ENCODE results near the gene IL1RAPL1. TPM values are rescaled to one million over a fixed set of nuclear protein-coding genes. Genes with fewer than 3 reads are reported as not detected.

IL1RAPL1 gene
- total and polyA plus RNA-seq, 8 donors: 0.06 to 3.3 (median 0.31) TPM; not detected in 3

DNA sequence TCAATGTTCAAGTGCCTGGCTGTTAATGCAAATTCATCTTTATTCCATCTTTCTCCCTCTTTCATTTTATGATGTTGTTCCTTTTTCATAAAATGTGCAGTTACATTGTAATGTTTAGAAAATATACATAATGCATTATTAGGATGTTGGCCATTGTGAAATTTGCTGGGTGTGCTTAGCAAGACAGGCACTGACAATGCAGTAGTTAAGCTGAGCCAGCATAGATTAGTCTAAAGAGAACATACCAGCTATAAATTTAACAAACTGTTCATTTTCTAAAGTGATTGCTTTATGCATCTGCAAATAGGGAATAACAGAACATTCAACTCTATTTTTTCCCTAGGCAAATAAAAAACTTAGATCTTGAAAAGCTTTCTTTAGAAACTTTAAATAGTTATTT lies 436.0 kb downstream of the IL1RAPL1 start:
- H3K27ac ChIP-seq: no peak overlapping the region
- no peak for TF ChIP-seq POLR2AphosphoS5 (IDR thresholded peaks at IDR 0.05)
- no peak for TF ChIP-seq EP300 (IDR thresholded peaks at IDR 0.05)
- TF ChIP-seq, protein P1, sequence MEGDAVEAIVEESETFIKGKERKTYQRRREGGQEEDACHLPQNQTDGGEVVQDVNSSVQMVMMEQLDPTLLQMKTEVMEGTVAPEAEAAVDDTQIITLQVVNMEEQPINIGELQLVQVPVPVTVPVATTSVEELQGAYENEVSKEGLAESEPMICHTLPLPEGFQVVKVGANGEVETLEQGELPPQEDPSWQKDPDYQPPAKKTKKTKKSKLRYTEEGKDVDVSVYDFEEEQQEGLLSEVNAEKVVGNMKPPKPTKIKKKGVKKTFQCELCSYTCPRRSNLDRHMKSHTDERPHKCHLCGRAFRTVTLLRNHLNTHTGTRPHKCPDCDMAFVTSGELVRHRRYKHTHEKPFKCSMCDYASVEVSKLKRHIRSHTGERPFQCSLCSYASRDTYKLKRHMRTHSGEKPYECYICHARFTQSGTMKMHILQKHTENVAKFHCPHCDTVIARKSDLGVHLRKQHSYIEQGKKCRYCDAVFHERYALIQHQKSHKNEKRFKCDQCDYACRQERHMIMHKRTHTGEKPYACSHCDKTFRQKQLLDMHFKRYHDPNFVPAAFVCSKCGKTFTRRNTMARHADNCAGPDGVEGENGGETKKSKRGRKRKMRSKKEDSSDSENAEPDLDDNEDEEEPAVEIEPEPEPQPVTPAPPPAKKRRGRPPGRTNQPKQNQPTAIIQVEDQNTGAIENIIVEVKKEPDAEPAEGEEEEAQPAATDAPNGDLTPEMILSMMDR (IDR thresholded peaks at IDR 0.05): no peak
- TF ChIP-seq POLR2A (IDR thresholded peaks at IDR 0.05): no peak
- no peak for DNase-seq
- no peaks in the 10 kb centered on the region for H3K4me1 ChIP-seq
- intact Hi-C loops (cut with DNase I; ENCODE audit: low total_unique reads): no loop called here
- no peaks in the 10 kb centered on the region for H3K9me3 ChIP-seq
- H3K4me3 ChIP-seq: no peak overlapping the region
- no peaks in the 10 kb centered on the region for H3K36me3 ChIP-seq
- H3K27me3 ChIP-seq: no peaks in the 10 kb centered on the region

DNA sequence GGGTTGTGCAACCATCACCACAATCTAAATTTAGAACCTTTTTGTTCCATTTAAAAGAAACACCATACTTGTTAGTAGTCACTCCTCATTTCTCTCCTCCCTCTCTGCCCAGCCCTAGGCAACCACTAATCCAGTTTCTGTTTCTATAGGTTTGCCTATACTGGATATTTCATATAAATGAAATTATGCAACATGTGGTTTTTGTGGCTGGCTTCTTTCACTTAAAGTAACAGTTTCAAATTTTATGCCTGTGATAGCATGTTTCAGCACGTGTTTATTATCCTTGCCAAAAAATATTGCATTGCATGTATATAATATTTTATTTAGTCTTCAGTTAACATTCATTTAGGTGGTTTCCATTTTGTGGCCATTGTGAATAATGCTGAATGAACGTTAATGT lies 437.6 kb downstream of the IL1RAPL1 start:
- whole genome bisulfite sequencing, 5 donors: 42 to 57% (median 49%) methylated on average over 2 of the region's 2 CpGs
- no peak for TF ChIP-seq EP300 (IDR thresholded peaks at IDR 0.05)
- TF ChIP-seq POLR2A (IDR thresholded peaks at IDR 0.05): no peak
- TF ChIP-seq POLR2AphosphoS5 (IDR thresholded peaks at IDR 0.05): no peak
- TF ChIP-seq, protein P1 (IDR thresholded peaks at IDR 0.05): no peak

DNA sequence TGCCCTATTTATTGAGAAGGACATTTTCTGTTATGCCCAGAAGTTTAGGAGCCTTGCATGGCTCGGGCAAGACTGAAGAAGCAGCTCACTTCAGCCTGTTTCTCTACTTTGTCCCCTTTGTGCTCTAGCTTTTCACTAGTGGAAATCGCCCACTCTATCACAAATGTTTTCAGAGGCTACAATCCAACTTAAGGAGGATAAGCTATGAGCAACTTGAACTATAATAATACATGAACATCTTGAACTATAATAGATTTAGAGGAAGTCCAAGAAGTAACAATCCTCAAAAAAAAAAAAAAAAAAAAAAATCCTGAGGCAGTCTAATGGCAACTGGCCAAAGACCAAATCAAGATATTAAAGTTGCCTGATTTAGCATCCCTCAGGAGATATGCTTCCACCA lies 452.3 kb downstream of the IL1RAPL1 start:
- Histone ChIP-seq H3K9me3 (no peaks in the 10 kb centered on the region), H3K4me1 (no peaks in the 10 kb centered on the region), H3K27ac (no peak overlapping the region), H3K4me3 (no peak overlapping the region), H3K27me3 (no peaks in the 10 kb centered on the region), H3K36me3 (no peaks in the 10 kb centered on the region)
- intact Hi-C loops (cut with DNase I; ENCODE audit: low total_unique reads): no loop called here
- TF ChIP-seq POLR2AphosphoS5 (IDR thresholded peaks at IDR 0.05): no peak
- no peak for TF ChIP-seq POLR2A (IDR thresholded peaks at IDR 0.05)
- TF ChIP-seq EP300 (IDR thresholded peaks at IDR 0.05): no peak
- TF ChIP-seq, protein P1 (IDR thresholded peaks at IDR 0.05): no peak
- DNase-seq: no peak
- 39 to 81% (median 58%) methylated on average over 2 of the region's 2 CpGs for WGBS, 5 donors

More for the DNA sequence above, 437.6 kb downstream of the IL1RAPL1 start:
- no peak overlapping the region for H3K27ac ChIP-seq
- DNase-seq: no peak
- H3K4me1 ChIP-seq: no peaks in the 10 kb centered on the region
- no peaks in the 10 kb centered on the region for H3K27me3 ChIP-seq
- intact Hi-C loops (cut with DNase I; ENCODE audit: low total_unique reads): no loop called here
- H3K4me3 ChIP-seq: no peak overlapping the region
- H3K36me3 ChIP-seq: no peaks in the 10 kb centered on the region
- H3K9me3 ChIP-seq: no peaks in the 10 kb centered on the region

DNA sequence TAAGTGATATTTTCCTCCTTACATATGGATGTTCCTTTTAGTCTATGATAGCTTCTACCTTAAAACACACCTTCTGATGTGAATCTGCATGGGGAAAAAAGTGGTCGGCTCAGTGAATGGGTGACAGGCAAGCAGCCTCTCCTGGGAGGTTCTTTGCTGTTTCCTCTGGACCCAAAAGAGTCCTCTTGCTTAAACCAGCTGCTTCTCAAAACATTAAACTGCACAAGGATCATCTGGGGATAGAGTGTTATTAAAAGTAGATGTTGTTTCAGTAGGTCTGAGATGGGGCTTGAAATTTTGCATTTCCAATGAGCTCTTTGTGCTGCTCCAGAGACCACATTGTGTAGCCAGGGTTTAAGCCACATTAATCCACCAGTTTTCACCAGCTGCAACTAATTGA lies 452.9 kb downstream of the IL1RAPL1 start:
- no peaks in the 10 kb centered on the region for H3K9me3 ChIP-seq
- intact Hi-C loops (cut with DNase I; ENCODE audit: low total_unique reads): no loop called here
- H3K36me3 ChIP-seq: no peaks in the 10 kb centered on the region
- no peak overlapping the region for H3K4me3 ChIP-seq
- no peaks in the 10 kb centered on the region for H3K4me1 ChIP-seq
- H3K27me3 ChIP-seq: no peaks in the 10 kb centered on the region
- 71 to 92% (median 74%) methylated on average over 1 of the region's 1 CpG for WGBS, 5 donors
- no peak for DNase-seq
- no peak overlapping the region for H3K27ac ChIP-seq
- TF ChIP-seq, protein P1 (IDR thresholded peaks at IDR 0.05): no peak
- TF ChIP-seq POLR2AphosphoS5 (IDR thresholded peaks at IDR 0.05): no peak
- no peak for TF ChIP-seq POLR2A (IDR thresholded peaks at IDR 0.05)
